HG03025 (cell line): ENCODE results near the gene RNPC3.
"Not testable (repeated sequence)": the region's sequence is repeated elsewhere in the genome, so short reads cannot be mapped to it uniquely, and the experiment has no call there.

ENCODE experiments used
- ATAC-seq: cut with Tn5 transposase; IDR thresholded peaks from one replicate; pipeline ENCODE4 v1.9.1; 2021; ENCODE audit warnings: mild to moderate bottlenecking, moderate library complexity; ENCODE audit not compliant: unreplicated experiment, low FRiP score

The RNPC3 gene

DNA sequence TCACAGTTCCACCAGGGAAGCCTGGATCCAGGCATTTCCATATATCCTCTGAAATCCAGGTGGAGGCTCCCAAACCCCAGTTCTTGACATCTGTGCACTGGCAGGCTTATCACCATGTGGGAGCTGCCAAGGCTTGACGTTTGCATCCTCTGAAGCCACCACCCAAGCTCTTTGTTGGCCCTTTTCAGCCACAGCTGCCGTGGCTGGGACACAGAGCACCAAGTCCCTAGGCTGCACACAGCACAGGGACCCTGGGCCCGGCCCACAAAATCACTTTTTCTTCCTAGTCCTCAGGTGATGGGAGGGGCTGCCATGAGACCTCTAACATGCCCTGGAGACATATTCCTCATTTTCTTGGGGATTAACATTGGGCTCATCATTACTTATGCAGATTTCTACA, 22.3 kb downstream of the RNPC3 start:
- no peak for ATAC-seq

DNA sequence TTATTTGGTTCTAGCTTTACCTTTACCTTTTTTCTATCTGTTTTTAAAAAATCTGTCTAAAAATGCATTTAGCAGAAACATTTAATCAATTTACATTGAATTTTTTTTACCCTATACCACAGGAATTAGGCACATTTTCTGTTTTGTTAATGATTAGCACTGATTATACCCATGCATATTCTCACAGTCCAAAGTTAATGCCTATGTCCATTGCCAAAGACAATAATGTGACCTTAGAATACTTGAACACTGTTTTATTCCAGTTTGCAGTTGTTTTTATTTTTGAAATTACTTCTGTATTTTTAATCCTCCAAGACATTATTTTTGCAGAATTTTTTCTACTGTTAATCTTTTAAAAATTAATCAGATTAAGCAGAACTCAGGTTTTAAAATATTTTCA, 34.9 kb downstream of the RNPC3 start:
- no peak for ATAC-seq

DNA sequence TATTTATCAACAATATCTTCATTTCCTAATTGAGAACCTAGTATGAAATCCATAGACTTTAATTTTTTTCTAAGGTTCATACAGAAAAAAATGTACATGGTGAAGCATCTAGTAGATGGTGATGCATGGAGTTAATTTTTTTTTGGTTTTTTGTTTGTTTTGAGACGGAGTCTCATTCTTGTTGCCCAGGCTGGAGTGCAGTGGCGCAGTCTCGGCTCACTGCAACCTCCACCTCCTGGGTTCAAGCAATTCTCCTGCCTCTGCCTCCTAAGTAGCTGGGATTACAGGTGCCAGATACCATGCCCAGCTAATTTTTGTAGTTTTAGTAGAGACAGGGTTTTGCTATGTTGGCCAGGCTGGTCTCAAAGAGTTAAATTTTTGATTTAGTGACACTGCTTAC, 35.6 kb downstream of the RNPC3 start:
- not testable (repeated sequence) for ATAC-seq

DNA sequence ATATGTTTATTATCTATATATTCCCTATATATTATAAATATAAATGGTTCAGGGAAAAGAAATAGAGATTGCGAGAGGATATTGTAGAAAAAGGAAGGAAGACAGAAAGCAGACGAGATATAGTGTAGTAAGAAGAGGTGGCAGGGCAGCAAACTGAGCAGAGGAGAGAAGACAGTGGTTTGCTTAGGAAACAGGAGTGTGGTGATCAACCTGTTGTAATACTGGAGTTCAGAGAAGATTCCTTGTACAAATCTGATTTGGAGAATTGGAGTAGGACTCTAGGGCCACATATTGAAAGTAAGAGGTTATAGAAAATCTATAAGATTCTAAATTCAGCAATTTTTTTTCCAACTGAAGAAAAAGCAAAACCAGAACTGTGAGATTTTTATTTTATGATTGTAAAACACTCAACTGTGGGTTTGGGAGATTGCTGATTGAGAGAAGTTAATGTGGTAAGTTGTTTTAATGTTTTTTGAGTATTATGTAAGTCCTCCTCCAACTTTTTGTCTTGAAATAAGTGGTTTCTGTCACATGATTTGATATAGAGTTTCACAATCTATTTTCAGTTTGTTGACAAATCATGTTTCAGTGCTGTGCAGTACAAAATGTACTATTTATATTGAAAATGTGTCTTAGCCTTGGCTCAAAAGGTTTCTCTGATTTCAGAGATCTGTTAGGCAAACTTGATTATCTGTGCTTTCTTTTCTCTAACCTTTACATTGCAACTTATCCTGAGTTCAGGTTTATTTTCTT, 36.3 kb downstream of the RNPC3 start:
- peak; percentile 94 for ATAC-seq

DNA sequence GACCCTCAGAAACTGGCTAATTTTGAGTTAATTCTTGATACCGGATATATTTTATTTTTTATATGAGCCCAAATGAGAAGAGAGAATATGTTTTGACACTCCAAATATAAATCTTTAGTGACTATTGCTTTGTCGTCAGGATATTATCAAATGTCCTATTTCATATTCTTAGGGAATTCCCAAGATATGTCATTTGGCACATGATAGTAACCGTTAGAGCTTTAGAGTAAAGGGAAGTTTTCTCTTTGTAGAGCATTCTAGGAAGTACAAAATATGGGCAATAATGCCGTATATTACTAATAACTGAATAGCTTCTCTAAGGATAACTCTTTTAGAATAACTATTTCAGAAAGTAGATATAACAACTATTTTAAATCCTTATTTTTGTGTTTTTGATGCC, 37.6 kb downstream of the RNPC3 start:
- ATAC-seq, result no peak

DNA sequence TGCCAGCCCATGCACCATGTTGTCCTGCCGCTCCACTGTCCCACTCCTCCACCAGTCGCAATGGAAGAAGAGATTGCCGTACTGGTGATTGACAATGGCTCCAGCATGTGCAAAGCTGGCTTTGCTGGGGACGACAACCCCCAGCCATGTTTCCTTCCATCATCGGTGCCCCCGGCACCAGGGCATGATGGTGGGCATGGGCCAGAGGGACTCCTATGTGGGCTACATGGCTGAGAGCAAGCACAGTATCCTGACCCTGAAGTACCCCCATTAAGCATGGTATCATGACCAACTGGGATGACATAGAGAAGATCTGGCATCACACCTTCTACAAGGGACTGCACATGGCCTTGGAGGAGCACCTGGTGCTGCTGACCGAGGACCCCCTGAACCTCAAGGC, 44.0 kb downstream of the RNPC3 start:
- ATAC-seq, result no peak

DNA sequence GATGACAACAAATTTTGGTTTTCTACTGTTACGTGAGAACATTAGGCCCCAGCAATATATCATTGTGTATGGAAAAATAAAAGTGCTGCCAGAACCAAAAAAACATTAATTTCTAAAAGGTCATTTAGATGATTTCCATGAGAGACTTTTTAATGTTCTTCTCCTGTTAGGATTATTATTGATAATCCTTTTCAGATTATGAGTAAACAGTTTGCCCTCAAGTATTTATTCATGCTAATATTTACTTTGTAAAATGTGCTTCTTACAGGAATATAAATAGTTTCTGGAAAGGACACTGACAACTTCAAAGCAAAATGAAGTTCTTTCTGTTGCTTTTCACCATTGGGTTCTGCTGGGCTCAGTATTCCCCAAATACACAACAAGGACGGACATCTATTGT, 45.8 kb downstream of the RNPC3 start, which contains the start of gene AMY2B:
Gene AMY2B, plus strand, starts transcription at position 301 of the 400 bp plus-strand sequence. Its CDS starts 14 bp downstream, at position 315.
- ATAC-seq, result not testable (repeated sequence)

DNA sequence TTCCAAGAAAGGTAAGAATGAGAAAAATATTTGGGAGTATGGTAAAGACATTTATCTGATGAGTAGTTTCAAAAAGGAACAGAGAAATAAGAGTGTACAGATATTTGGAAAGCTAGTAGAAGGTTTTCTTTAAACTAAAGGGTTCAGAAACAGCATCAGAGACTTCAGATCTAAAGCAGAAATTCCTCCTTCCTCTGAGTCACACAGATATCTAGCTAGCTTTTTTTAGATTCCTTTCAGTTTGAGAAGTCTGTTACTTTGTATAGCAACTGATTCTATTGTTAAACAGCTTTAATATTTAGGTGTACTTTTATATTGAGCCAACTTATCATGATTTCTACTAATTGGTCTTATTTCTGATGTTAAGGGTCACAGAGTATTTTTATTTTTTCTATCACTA, 50.6 kb downstream of the RNPC3 start:
- no peak for ATAC-seq

DNA sequence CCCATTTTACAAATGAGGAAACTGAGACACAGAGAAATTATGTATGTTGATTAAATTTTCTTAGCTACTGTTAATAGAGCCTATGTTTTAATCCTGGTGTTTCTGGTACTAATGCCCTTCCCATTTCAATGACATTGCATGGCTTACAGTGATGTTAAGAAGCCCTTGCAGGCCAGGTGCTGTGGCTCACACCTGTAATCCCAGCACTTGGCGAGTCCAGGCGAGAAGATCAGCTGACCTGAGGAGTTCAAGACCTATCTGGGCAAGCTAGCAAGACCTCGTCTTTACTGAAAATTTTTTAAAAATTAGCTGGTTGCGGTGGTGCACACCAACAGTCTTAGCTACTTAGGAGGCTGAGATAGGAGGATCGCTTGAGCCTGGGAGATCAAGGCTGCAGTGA, 51.3 kb downstream of the RNPC3 start:
- not testable (repeated sequence) for ATAC-seq

DNA sequence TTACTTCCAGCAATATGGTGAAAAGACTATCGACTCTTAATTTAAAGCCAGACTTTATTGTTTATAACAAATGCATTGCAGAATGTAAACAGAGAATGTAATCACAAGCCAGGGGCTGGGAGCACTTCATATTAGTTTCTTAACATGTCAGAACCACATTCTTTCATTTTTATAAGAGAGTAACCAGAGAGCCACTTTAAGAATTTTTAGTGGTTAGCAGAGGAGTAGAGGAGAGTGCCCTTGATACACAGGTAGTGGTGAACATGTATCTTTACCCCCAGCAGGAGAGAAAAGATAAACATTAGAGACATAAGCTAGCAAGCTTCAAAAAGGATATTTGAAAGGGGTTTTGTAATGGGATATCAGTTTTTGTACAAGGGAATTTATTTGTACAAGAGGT, 57.0 kb downstream of the RNPC3 start:
- ATAC-seq, result no peak

DNA sequence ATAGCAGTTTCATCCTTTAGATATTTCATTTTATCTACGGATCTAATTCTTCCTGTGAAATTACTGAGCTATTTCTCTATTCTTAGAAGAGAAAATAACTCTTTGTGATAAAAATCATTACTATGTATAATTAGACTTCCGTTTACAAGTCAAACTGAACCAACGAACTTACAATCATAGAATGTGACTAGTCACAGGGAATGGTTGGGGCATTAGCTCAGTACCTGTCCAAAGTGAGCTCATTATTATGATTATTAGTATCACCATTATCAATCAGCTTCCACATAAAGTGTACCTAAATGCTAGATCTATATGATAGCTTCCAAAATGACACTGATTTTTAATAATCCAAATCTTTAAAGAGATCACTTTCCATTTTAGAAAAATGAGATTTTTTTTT, 58.4 kb downstream of the RNPC3 start:
- no peak for ATAC-seq

DNA sequence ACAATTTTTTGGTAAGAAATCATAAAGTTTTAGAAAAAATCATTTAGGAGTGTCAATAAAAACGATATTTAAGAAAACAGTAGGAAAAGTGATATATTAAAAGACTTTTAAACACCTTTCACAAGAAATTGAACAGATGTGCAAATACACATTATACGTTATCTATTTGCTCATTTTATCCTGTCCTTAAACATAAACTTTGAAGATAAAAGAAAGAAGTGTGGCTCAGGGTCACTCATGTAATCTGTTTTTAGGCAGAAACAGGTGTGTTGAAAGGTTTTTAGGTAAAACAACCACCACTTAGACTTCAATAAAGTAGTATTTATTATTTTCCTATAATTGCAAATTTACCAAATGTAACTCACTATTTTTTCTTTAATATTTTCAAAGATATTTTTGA, 59.0 kb downstream of the RNPC3 start:
- no peak for ATAC-seq

DNA sequence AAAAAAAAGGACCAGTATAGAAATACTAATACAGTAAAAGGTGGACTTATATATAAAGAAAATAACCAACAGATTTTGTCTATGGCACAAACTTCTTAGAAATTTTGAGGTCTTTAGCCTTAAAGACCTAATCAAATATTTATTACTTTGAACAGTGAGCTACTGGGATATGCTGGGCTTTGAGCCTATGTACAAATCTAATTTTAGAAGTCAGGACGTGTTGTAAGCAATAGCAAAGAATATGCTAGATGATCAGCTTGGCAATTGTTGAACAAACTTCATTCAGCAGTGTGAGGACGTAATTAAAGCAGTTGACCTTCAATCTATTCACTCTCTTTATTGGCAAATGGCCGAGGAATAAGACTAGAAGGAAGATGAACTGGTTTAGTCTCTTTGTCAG, 77.2 kb downstream of the RNPC3 start:
- not testable (repeated sequence) for ATAC-seq
